Erythroblast (primary cell): ENCODE results near the gene PPP1R36.

Experiments used
- DNase-seq, 2 experiments: peaks; one replicate each; lab custom pipeline; 2025; lab: John Stamatoyannopoulos, UW
- GATA1 ChIP-seq: IDR thresholded peaks from 2 replicates; pipeline ENCODE4 v1.6.1; 2011; ENCODE audit warnings: low read depth, mild to moderate bottlenecking, control low read depth, low read length, moderate library complexity
- POLR2A ChIP-seq: IDR thresholded peaks from 2 replicates; pipeline ENCODE4 v1.6.1; 2011; ENCODE audit warnings: mild to moderate bottlenecking, low read length

The PPP1R36 gene

GRCh38 chr14:64549791-64550620 is at the start of gene PPP1R36:
TSS of gene PPP1R36 (plus strand) at chr14:64549961. CDS start at chr14:64549998, 37 bp downstream.
- TF ChIP-seq POLR2A (no peak), GATA1 (no peak)
- DNase-seq, result peak; percentile 51 to 58

- no peak for DNase-seq
- TF ChIP-seq POLR2A (no peak), GATA1 (no peak)
Measured at GRCh38 chr14:64500088-64500487, 49.7 kb upstream of the PPP1R36 start.

- no peak for DNase-seq
- TF ChIP-seq GATA1, result no peak
- TF ChIP-seq POLR2A, result no peak
Measured at GRCh38 chr14:64501411-64502171, 48.2 kb upstream of the PPP1R36 start.

GRCh38 chr14:64502456-64502855 is 47.3 kb upstream of the PPP1R36 start:
- no peak for DNase-seq
- TF ChIP-seq GATA1, result no peak
- no peak for TF ChIP-seq POLR2A

- TF ChIP-seq GATA1 (no peak), POLR2A (no peak)
- peak; percentile 67 to 73 for DNase-seq
Measured at GRCh38 chr14:64502887-64503433, 46.8 kb upstream of the PPP1R36 start.

GRCh38 chr14:64503434-64504309 is 46.1 kb upstream of the PPP1R36 start, which contains the start of gene ZBTB25:
TSS of gene ZBTB25 (minus strand) at chr14:64503838. CDS start at chr14:64490533, 13,305 bp downstream.
- TF ChIP-seq POLR2A, result peak; percentile 82
- TF ChIP-seq GATA1, result no peak
- peak; percentile 94 for DNase-seq

GRCh38 chr14:64504310-64504896 is 45.4 kb upstream of the PPP1R36 start, which contains the start of gene ZBTB1:
TSS of gene ZBTB1 (plus strand) at chr14:64504770. CDS start at chr14:64521505, 16,735 bp downstream.
- peak; percentile 87 to 90 for DNase-seq
- TF ChIP-seq GATA1 (no peak), POLR2A (no peak)

GRCh38 chr14:64504897-64505794 is 44.6 kb upstream of the PPP1R36 start:
- peak; percentile 89 to 91 for DNase-seq
- TF ChIP-seq GATA1 (no peak), POLR2A (no peak)

GRCh38 chr14:64506721-64507120 is 43.0 kb upstream of the PPP1R36 start:
- TF ChIP-seq GATA1 (no peak), POLR2A (no peak)
- DNase-seq, result no peak

GRCh38 chr14:64507376-64508156 is 42.2 kb upstream of the PPP1R36 start:
- TF ChIP-seq GATA1 (no peak), POLR2A (no peak)
- DNase-seq, result peak in 1 of 2 experiments; percentile 16

GRCh38 chr14:64508215-64508776 is 41.5 kb upstream of the PPP1R36 start:
- no peak for DNase-seq
- no peak for TF ChIP-seq GATA1
